Endodermal cell (in vitro differentiated cells): ENCODE data around the gene TEAD3. TPM values are rescaled to one million over a fixed set of nuclear protein-coding genes. Genes with fewer than 3 reads are reported as not detected.
A peak's percentile ranks its signal among the peaks of the same experiment; 100 is the strongest.

ENCODE experiments used
- DNase-seq: peaks from one replicate; pipeline ENCODE4 v3.0.0-alpha.2; 2017
- H3K27ac ChIP-seq: 2 replicates; pipeline ENCODE4 v1.5.1; 2013; ENCODE audit warnings: mild to moderate bottlenecking, low read depth, low read length, moderate library complexity
- H3K27me3 ChIP-seq: 2 replicates; pipeline ENCODE4 v1.6.1; 2013; ENCODE audit warnings: mild to moderate bottlenecking, low read length, moderate library complexity; ENCODE audit not compliant: insufficient read depth, control insufficient read depth, poor library complexity, severe bottlenecking
- H3K36me3 ChIP-seq: 2 replicates; pipeline ENCODE4 v1.7.0; 2013; ENCODE audit warnings: mild to moderate bottlenecking, low read length, moderate library complexity; ENCODE audit not compliant: control insufficient read depth, insufficient read depth
- H3K4me1 ChIP-seq: one replicate; pipeline ENCODE4 v1.7.0; 2013; ENCODE audit warnings: low read length; ENCODE audit not compliant: control insufficient read depth, insufficient read depth
- H3K4me3 ChIP-seq: 2 replicates; pipeline ENCODE4 v1.5.1; 2013; ENCODE audit warnings: mild to moderate bottlenecking, low read length, moderate library complexity
- H3K9ac ChIP-seq: 2 replicates; pipeline ENCODE4 v1.6.1; 2013; ENCODE audit warnings: mild to moderate bottlenecking, low read length, moderate library complexity; ENCODE audit not compliant: poor library complexity, severe bottlenecking; ENCODE audit errors: extremely low read depth
- H3K9me3 ChIP-seq: 2 replicates; pipeline ENCODE4 v1.6.1; 2013; ENCODE audit warnings: mild to moderate bottlenecking, low read length, moderate library complexity; ENCODE audit not compliant: control insufficient read depth
- H3K27ac Mint-ChIP-seq: 2 replicates; pipeline ENCODE4 v1.8.0; 2020; ENCODE audit warnings: mixed read lengths
- H3K27me3 Mint-ChIP-seq: 2 replicates; pipeline ENCODE4 v1.8.0; 2021; ENCODE audit warnings: mild to moderate bottlenecking, mixed read lengths; ENCODE audit not compliant: insufficient read depth
- H3K36me3 Mint-ChIP-seq: 2 replicates; pipeline ENCODE4 v1.8.0; 2020; ENCODE audit warnings: low read depth, mixed read lengths
- H3K4me1 Mint-ChIP-seq: 2 replicates; pipeline ENCODE4 v1.8.0; 2020; ENCODE audit warnings: mixed read lengths
- H3K4me3 Mint-ChIP-seq: 2 replicates; pipeline ENCODE4 v1.8.0; 2020; ENCODE audit warnings: mild to moderate bottlenecking, moderate library complexity, mixed read lengths
- H3K9me3 Mint-ChIP-seq: 2 replicates; pipeline ENCODE4 v1.8.0; 2020; ENCODE audit warnings: mild to moderate bottlenecking, mixed read lengths
- WGBS, 2 experiments: methylation state at CpG; one replicate each; pipeline versions ENCODE4 v1.1.5 to v1.1.7; 2013; ENCODE audit warnings: missing lambda C conversion rate in 2 of 2, mixed read lengths in 1 of 2; ENCODE audit not compliant: insufficient coverage in 1 of 2, insufficient read length in 1 of 2; 5-methylcytosine and 5-hydroxymethylcytosine counted together
- total RNA-seq, 2 donors: library from RNA; stranded (reverse); fragmentation: NEBNext Ultra II Directional in 1 of 2; extraction: Animal tissue kit (Norgen Biotek cat#: 25700) in 1 of 2; gene quantifications; 2 replicates in 1 of 2; 3 replicates in 1 of 2; pipeline ENCODE4 v1.2.1, GENCODE V29; 2021
- TF ChIP-seq, protein P1 (sequence below): fragments of 200-600 bp; sonication (generic); conservative IDR thresholded peaks from 2 replicates; pipeline ENCODE4 v1.5.0; 2021; ENCODE audit warnings: antibody characterized with exemption, mild to moderate bottlenecking

TEAD3 gene
- total RNA-seq, 2 donors from 2014 or later = 22.7 to 29.2 TPM

DNA sequence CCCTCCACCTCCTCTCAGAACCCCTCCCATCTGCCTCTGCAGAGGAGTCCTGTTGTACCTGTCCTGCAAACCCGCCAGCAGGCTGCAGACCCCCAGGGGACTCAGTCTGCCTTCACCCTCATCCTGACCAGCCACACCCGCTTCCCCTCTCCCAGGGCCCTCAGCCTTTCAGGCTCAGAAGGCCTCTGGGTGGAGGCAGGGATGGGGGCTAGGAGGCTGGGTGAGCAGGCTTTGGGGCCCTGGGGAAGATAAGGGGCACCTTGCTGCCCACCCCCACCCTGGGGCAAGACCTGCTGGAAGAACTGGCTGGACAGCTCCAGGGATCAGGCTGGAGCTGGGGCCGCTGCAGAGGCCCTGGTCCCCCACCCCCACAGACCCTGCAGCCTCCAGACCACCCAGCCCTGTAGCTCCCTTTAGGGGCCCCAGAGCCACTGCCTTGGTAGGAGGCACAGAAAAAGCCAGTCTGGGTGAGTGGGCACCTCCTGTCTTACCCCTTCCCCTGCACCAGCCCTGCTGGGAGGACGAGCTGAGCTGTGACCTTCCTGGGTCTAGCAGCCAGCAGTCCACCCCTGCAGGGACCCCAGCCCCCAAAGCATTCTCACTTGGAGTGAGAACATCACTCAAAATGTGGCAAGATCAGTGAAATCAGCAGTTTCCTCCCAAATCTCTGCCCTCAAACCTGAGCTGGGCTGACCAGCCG lies 5.2 kb downstream of the TEAD3 start:
- Histone ChIP-seq H3K27me3 (no peaks in the 10 kb centered on the region), H3K9me3 (no peaks in the 10 kb centered on the region), H3K27ac (peak overlapping the region; percentile 22), H3K9ac (no peak overlapping the region), H3K4me1 (peaks cover 31% of the 10 kb centered on the region), H3K4me3 (no peak overlapping the region), H3K36me3 (no peaks in the 10 kb centered on the region)
- Mint-ChIP-seq H3K9me3 (no peaks in the 10 kb centered on the region), H3K27ac (no peak overlapping the region), H3K36me3 (no peaks in the 10 kb centered on the region), H3K4me1 (peaks cover 60% of the 10 kb centered on the region), H3K4me3 (no peak overlapping the region), H3K27me3 (no peaks in the 10 kb centered on the region)
- peak; percentile 75 for DNase-seq
- TF ChIP-seq, protein P1, sequence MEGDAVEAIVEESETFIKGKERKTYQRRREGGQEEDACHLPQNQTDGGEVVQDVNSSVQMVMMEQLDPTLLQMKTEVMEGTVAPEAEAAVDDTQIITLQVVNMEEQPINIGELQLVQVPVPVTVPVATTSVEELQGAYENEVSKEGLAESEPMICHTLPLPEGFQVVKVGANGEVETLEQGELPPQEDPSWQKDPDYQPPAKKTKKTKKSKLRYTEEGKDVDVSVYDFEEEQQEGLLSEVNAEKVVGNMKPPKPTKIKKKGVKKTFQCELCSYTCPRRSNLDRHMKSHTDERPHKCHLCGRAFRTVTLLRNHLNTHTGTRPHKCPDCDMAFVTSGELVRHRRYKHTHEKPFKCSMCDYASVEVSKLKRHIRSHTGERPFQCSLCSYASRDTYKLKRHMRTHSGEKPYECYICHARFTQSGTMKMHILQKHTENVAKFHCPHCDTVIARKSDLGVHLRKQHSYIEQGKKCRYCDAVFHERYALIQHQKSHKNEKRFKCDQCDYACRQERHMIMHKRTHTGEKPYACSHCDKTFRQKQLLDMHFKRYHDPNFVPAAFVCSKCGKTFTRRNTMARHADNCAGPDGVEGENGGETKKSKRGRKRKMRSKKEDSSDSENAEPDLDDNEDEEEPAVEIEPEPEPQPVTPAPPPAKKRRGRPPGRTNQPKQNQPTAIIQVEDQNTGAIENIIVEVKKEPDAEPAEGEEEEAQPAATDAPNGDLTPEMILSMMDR = no peak
- 65% methylated on average over 5 of the region's 5 CpGs; no CpG with 5 or more reads in 1 of the 2 experiments for WGBS, 2 experiments

DNA sequence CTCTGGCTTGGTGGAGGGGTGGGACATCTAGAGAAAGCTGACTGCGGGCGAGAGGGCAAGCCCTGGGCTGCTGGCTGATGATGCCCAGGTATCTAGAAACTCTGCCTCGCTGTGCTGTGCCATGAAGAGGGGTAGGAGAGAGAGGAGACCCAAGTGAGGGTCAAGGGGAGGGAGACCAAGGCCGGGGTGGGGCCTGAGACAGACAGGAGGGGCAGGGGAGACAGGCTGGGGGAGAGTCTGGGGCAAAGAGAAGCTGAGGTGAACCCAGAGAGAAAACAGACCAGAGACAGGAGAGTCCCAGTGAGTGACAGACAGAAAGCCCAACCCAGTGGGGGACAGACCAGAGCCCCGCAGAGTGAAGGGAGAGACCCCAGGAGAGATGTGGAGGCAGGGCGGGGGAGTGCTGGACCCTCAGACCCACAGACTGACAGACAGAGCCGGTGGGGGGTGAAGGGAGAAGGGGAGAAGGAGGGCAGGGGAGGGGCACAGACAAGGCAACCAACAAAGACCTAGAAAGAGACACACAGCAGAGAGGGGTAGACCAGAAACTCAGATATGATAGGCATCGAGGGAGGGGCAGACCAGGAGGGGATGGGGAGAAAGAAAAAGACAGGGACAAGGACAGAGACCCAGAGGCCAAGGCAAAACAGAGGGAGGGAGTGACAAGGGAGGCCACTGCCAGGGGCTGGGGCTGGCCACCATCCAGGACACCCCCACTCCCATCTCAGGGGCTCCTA lies 5.9 kb downstream of the TEAD3 start:
- TF ChIP-seq, protein P1 = no peak
- Histone ChIP-seq H3K4me1 (peaks cover 36% of the 10 kb centered on the region), H3K4me3 (peak overlapping the region; percentile 64), H3K9ac (peak overlapping the region; percentile 11), H3K36me3 (no peaks in the 10 kb centered on the region), H3K27ac (peak overlapping the region; percentile 85), H3K27me3 (no peaks in the 10 kb centered on the region), H3K9me3 (no peaks in the 10 kb centered on the region)
- Mint-ChIP-seq H3K9me3 (no peaks in the 10 kb centered on the region), H3K27me3 (no peaks in the 10 kb centered on the region), H3K36me3 (no peaks in the 10 kb centered on the region), H3K4me3 (peak overlapping the region; percentile 46), H3K27ac (peak overlapping the region; percentile 88), H3K4me1 (peaks cover 62% of the 10 kb centered on the region)
- 31 to 46% methylated on average over 5 to 8 of the region's 8 CpGs for WGBS, 2 experiments
- no peak for DNase-seq

DNA sequence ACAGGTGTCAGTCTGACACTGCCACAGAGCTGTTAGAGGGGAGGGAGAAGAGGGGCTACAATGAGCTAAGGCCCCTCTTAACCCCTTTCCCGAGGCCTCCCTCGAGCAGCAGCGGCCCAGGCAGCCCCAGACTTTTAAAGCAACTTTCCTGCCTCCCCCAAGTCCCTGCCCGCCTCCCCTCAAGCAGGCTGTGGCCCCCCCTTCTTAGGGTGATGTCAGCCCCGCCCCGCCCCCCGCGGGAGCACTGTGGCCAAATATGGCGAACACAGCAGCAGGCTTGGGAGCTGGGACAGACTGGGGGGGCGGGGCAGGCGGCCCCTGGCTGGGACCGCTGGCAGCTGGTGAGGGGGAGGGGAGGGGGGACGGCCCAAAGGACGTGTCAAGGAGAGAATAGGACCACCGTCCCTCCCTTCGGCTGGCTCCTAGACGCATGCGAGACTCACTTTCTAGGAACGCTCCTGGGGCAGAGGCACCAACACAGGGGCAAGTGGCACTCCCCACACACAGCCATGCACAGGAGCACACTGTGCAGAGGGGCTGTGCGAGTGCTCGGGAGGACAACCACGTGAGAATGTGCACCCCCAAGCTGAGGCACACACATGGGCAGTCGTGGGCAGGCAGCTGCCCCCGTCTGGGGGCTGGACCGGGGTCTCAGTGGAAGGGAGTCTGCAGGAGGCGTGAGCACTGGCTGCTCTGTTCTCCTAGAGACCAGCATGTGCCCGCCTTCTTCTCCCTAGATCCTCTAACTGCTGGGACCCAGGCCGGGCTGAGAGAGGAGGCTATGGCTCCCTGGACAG lies 6.7 kb downstream of the TEAD3 start:
- no peaks in the 10 kb centered on the region for H3K9me3 ChIP-seq
- DNase-seq = peak; percentile 95
- Mint-ChIP-seq H3K27me3 (no peaks in the 10 kb centered on the region), H3K4me1 (peaks cover 64% of the 10 kb centered on the region), H3K9me3 (no peaks in the 10 kb centered on the region), H3K4me3 (peak overlapping the region; percentile 46), H3K36me3 (no peaks in the 10 kb centered on the region), H3K27ac (peak overlapping the region; percentile 88)
- peak overlapping the region; percentile 11 for H3K9ac ChIP-seq
- H3K36me3 ChIP-seq = peaks cover under 1% of the 10 kb centered on the region
- WGBS, 2 experiments = 4 to 10% methylated on average over 8 to 26 of the region's 28 CpGs
- TF ChIP-seq, protein P1 = no peak
- H3K27me3 ChIP-seq = no peaks in the 10 kb centered on the region
- peak overlapping the region; percentile 64 for H3K4me3 ChIP-seq
- peaks cover 40% of the 10 kb centered on the region for H3K4me1 ChIP-seq
- H3K27ac ChIP-seq = peak overlapping the region; percentile 85
